Measurements from ENCODE around the gene PSMA3. TPM values are rescaled to one million over a fixed set of nuclear protein-coding genes. Genes with fewer than 3 reads are reported as not detected.

The PSMA3 gene
- total RNA-seq: 83.3 and 90.4 TPM in 2 replicates

DNA sequence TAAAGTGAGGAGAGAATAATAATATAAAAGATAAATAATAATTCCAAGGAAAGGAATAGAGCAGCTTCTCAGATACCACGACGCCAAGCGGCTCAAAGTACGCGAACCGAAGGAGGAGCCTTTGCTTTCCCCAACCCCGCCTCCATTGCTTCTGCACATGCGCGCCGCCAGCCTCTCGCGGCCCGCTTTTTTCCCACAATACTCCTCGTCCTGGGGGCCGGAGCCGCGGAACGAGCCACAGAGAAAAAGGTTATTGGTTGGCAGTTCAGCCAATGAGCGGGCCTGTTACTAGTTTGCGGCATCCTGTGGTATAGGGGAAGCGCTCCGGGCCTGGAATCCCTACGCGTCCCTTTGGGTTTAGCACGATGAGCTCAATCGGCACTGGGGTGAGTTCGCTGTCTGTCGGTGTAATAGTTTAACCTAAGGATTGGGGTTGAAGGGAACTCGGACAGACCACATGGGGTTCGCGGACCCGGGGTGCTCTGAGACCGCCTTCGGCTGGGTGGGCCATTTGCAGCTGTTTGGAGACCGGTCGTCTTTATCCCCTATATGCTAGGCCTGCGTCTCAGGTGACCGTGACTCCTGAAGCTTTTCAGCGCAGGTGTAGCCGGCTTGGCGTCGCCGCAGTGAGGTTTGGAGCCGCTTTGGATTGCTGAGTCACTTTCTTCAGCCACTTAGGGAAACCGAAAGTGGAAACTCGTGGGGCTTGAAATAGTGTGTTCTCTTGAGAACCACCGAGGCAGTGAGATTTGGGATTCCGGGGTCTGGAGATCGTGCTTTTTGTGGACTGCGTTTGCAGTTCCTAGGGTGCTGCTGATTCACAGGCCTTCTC lies at the start of gene PSMA3:
Gene PSMA3, plus strand, starts transcription at position 288 of the 832 bp plus-strand sequence. Its CDS starts 78 bp downstream, at position 366.

DNA sequence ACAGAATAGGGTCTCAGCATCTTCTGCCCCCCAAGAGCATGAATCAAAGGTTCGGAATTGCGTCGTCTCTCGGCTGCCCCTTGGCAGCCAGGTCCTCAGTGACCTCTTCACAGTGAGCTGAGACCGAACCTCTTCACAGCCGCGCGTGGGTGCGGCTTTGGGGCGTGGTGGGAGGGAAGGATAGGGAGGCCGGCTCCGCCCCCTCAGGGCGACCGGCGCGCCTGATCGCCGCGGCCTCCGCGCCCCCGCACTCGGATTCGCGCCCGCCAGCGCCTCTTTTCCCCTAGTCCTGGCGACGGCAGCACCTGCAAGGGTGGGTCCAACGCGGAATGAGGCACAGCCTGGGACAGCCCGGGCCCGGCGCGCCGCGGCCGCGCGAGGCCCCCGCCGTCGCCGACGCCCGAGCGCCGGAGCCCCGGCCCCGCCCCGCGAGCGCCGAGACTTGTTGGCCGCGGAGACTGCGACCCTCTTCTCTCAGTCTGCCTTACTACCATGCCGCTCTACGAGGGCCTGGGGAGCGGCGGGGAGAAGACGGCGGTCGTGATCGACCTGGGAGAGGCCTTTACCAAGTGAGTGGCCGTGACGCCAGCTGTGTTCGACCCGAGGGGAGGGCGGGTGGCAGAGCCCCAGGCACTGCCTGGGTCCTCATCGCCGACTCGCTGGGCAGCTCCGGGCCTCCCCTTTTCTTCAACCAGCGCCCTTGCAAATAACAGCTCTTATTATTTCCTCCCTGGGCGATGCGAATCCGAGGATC lies 44.7 kb upstream of the PSMA3 start, which contains the start of gene ACTR10:
Gene ACTR10, plus strand, starts transcription at position 424 of the 754 bp plus-strand sequence. Its CDS starts 69 bp downstream, at position 493.

DNA sequence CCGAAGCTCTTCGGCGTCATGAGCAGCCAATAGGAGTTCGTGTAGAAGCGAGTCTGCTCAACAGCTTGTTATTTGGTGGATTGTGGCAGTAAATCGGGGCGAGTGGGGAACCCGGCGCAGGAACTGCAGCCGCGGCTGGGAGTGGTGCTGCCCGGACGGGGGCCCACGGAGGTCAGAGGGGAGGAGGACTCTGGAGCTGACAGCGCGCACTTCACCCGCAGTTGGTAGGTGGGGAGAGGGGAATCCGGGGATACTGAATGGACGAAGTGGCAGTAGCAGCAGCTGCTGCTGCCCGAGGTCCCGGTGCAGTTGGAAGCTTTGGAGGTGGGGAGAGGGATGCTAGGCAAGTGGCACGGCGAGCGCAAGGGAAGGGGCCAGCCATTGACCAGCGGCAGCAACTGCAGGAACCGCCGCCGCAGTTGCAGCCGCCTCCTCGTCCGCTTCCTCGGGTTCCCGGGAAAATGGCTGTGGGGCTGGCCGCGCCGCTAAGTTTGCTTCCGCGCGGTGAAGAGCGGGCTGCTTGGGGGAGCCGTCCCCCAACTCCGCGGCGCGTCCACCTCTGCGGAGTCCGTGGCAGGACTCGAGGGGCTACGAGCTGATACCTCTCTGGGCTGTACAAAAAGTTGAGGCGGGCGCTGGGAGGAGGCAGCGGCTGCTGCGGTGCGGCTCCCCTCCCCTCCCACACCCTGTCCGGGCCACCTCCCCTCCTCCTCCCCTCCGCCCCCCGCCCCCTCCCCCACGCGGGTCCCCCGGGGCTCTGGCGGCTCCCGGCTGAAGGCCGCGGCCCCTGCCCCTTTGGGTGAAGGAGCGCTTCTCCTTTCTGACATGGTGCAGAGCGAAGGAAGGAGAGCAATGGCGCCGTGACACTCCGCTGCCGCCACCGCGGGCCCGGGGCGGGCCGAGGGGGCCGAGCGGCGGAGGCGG lies 54.1 kb downstream of the PSMA3 start, which contains the start of gene ARID4A:
Gene ARID4A, plus strand, starts transcription at position 79 of the 924 bp plus-strand sequence. CDS start 1,300 bp downstream, outside the sequence.

Other genes with a start within 250 kb of the PSMA3 start
- 7.1 and 12.8 TPM in 2 replicates for gene ARMH4, start 92.6 kb upstream of the PSMA3 start, total RNA-seq
- 43.9 and 68.3 TPM in 2 replicates for gene ACTR10, start 44.7 kb upstream of the PSMA3 start, total RNA-seq
- gene ARID4A, start 53.7 kb downstream of the PSMA3 start, total RNA-seq: 4.9 and 9.1 TPM in 2 replicates
- not detected in 2 replicates for gene TOMM20L, start 151.1 kb downstream of the PSMA3 start, total RNA-seq
- gene TIMM9, start 182.7 kb downstream of the PSMA3 start, total RNA-seq: 55.1 and 59.2 TPM in 2 replicates
- 14.5 and 21.3 TPM in 2 replicates for gene KIAA0586, start 182.9 kb downstream of the PSMA3 start, total RNA-seq

Measured in cardiac ventricle fibroblast (primary cell).